Activated CD8-positive, alpha-beta T cell treated with anti-CD3 and anti-CD28 coated beads for 36 hours (primary cell): ENCODE data around the gene TMED8. TPM values are rescaled to one million over a fixed set of nuclear protein-coding genes. Genes with fewer than 3 reads are reported as not detected.

Experiments used
- ATAC-seq: fragments of 200-7000 bp; cut with Tn5 transposase; one replicate; pipeline ENCODE4 v1.10.0; 2021; ENCODE audit warnings: mild to moderate bottlenecking, moderate library complexity
- CTCF ChIA-PET: fragments of 350-600 bp; sonication (Branson Sonifier 250); formaldehyde crosslinking; loops from one replicate; lab custom pipeline; 2021; ENCODE audit warnings: antibody characterized with exemption; lab: Charles Lee
- POLR2A ChIA-PET: fragments of 350-600 bp; sonication (Branson Sonifier 250); formaldehyde crosslinking; loops from one replicate; lab custom pipeline; 2021; ENCODE audit warnings: antibody characterized with exemption; lab: Charles Lee
- DNase-seq: peaks from one replicate; pipeline ENCODE4 v3.0.0-alpha.2; 2020
- H3K27ac Mint-ChIP-seq: one replicate; pipeline ENCODE4 v1.8.0; 2021; ENCODE audit warnings: mild to moderate bottlenecking, mixed read lengths
- H3K27me3 Mint-ChIP-seq: one replicate; pipeline ENCODE4 v1.8.0; 2021; ENCODE audit warnings: mixed read lengths
- H3K36me3 Mint-ChIP-seq: one replicate; pipeline ENCODE4 v1.8.0; 2021; ENCODE audit warnings: low read depth, mixed read lengths
- H3K4me1 Mint-ChIP-seq: one replicate; pipeline ENCODE4 v1.8.0; 2021; ENCODE audit warnings: low read depth, mixed read lengths
- H3K4me3 Mint-ChIP-seq: one replicate; pipeline ENCODE4 v1.8.0; 2021; ENCODE audit warnings: mild to moderate bottlenecking, moderate library complexity, mixed read lengths
- H3K9me3 Mint-ChIP-seq: one replicate; pipeline ENCODE4 v1.8.0; 2021; ENCODE audit warnings: mixed read lengths
- intact Hi-C: fragments of 100-400 bp; cut with micrococcal nuclease; formaldehyde crosslinking; loops from one replicate; pipeline ENCODE4 v1.10.0; 2022
- total RNA-seq, 2 experiments: library from RNA; stranded (reverse); gene quantifications; one replicate each; pipeline ENCODE4 v1.2.3, GENCODE V29; 2021
- TF ChIP-seq, protein P1 (sequence below): fragments of 200-600 bp; IDR thresholded peaks from one replicate; pipeline ENCODE4 v1.8.0; 2022; ENCODE audit warnings: antibody characterized with exemption, mild to moderate bottlenecking

The TMED8 gene
- total RNA-seq, 2 experiments from 2014 or later, result 25.0 to 25.4 TPM

DNA sequence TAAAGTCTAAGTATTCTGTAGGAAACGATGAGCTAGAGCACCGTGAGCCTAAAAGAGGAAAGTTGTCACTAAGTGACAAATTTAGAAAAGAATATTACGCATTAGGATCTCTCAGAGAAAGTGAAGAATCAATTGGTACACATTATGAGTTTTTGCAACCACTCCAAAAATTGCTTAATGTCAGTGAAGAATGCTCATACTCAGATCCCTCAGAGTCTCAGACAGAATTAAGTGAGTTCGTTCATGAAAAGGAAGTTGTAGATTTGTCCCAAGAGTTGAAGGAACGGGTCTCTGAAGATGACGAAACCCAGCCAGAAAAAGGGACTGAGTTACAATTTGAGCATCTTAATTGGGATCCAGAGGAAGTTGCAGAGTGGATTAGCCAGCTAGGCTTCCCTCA, 1.8 kb upstream of the TMED8 start:
- no peak overlapping the region for H3K4me3 Mint-ChIP-seq
- no peak for ATAC-seq
- H3K27me3 Mint-ChIP-seq, result no peaks in the 10 kb centered on the region
- TF ChIP-seq, protein P1, sequence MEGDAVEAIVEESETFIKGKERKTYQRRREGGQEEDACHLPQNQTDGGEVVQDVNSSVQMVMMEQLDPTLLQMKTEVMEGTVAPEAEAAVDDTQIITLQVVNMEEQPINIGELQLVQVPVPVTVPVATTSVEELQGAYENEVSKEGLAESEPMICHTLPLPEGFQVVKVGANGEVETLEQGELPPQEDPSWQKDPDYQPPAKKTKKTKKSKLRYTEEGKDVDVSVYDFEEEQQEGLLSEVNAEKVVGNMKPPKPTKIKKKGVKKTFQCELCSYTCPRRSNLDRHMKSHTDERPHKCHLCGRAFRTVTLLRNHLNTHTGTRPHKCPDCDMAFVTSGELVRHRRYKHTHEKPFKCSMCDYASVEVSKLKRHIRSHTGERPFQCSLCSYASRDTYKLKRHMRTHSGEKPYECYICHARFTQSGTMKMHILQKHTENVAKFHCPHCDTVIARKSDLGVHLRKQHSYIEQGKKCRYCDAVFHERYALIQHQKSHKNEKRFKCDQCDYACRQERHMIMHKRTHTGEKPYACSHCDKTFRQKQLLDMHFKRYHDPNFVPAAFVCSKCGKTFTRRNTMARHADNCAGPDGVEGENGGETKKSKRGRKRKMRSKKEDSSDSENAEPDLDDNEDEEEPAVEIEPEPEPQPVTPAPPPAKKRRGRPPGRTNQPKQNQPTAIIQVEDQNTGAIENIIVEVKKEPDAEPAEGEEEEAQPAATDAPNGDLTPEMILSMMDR, result no peak
- peaks cover 1% of the 10 kb centered on the region for H3K9me3 Mint-ChIP-seq
- ChIA-PET POLR2A (no interaction called here), CTCF (interaction anchor here (0.9 kb wide), 1 partner anchor 27 kb away, joined by 3 read pairs; no protein-coding TSS in a partner anchor)
- H3K27ac Mint-ChIP-seq, result no peak overlapping the region
- peaks cover 17% of the 10 kb centered on the region for H3K36me3 Mint-ChIP-seq
- intact Hi-C loops, result no loop called here
- H3K4me1 Mint-ChIP-seq, result peaks cover 23% of the 10 kb centered on the region
- no peak for DNase-seq

DNA sequence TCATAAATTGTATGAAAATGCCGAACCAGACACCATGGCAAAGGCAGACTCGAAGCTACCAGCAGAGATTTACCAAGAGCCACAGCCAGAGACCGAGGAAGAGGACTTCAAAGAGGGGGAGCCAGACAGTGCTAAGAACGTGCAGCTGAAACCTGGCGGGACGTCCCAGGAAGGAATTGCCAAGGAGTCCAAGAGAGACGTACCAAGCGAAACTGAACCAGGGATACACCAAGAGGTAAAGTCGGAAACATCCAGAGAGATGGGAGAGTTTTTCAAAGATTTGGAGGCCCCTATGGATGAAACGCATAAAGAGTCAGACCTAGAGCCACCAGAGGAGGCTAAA, 579 bp upstream of the TMED8 start:
- Mint-ChIP-seq H3K4me1 (peaks cover 34% of the 10 kb centered on the region), H3K4me3 (no peak overlapping the region), H3K9me3 (peaks cover 1% of the 10 kb centered on the region), H3K36me3 (peaks cover 25% of the 10 kb centered on the region), H3K27ac (no peak overlapping the region), H3K27me3 (no peaks in the 10 kb centered on the region)
- CTCF ChIA-PET, result interaction anchor here (1.1 to 1.7 kb wide), 3 partner anchors 62 to 82 kb away, joined by 3 to 9 read pairs (median 5); no protein-coding TSS in a partner anchor
- intact Hi-C loops, result loop anchor here (1.0 to 2.0 kb wide), 2 partner anchors 57 to 79 kb away; partner anchors contain the start of genes POMT2 and VIPAS39
- POLR2A ChIA-PET, result interaction anchor here (0.7 to 2.5 kb wide), 3 partner anchors 25 to 81 kb away, joined by 3 to 10 read pairs (median 8); partner anchors contain the start of genes AHSA1, GSTZ1 and POMT2
- TF ChIP-seq, protein P1, result no peak
- ATAC-seq (peak; percentile 2), DNase-seq (no peak)

DNA sequence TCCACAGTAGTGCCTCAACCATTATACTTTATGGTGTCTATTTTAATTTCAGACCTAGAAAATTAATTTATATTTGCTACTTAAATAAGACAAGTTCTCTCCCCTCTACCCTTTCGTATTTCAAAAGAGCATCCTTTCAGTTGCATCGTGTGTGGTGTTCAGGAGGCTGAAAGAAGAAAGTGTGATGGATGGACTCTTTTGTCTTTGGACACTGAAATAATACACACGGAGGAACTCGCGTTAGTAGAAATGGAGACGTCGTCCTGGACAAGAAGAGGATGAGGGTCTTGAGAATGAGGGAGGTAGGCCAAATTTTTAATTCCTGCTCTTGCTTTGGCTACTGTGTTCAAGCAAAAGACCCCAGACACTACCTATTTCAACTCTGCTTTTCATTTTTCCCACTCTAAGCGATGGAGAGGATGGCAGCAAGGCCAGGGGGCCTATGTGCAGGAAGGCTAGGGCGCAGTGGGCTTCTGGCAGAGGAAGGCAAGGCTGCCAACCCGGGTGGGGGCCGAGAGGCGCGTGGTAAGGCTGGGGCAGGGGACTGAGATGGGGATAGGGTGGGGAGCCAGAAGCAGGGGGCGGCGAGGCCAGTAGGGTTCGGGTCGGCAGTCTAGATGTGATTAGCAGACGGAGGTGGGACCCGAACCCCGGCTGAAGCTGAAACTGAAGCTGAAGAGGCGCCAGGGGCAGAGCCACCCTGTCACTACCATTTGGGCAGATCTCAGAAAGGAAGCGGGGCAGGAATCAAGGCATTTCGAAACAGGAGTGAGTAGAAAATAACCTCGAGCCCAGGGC, 722 bp downstream of the TMED8 start:
- DNase-seq, result peak; percentile 58
- H3K9me3 Mint-ChIP-seq, result peaks cover 1% of the 10 kb centered on the region
- H3K4me1 Mint-ChIP-seq, result peaks cover 38% of the 10 kb centered on the region
- H3K27ac Mint-ChIP-seq, result peak overlapping the region; percentile 91
- ATAC-seq, result peak; percentile 31
- TF ChIP-seq, protein P1, result no peak
- no peaks in the 10 kb centered on the region for H3K27me3 Mint-ChIP-seq
- H3K36me3 Mint-ChIP-seq, result peaks cover 25% of the 10 kb centered on the region
- POLR2A ChIA-PET, result interaction anchor here (1.0 to 2.5 kb wide), 4 partner anchors 10 to 83 kb away, joined by 3 to 10 read pairs (median 6); partner anchors contain the start of genes AHSA1, GSTZ1 and POMT2
- peak overlapping the region; percentile 91 for H3K4me3 Mint-ChIP-seq
- CTCF ChIA-PET, result interaction anchor here (1.0 to 1.7 kb wide), 3 partner anchors 51 to 83 kb away, joined by 3 to 9 read pairs (median 5); no protein-coding TSS in a partner anchor
- intact Hi-C loops, result loop anchor here (2.0 kb wide), 1 partner anchor 81 kb away; the partner anchor contains the start of gene VIPAS39

DNA sequence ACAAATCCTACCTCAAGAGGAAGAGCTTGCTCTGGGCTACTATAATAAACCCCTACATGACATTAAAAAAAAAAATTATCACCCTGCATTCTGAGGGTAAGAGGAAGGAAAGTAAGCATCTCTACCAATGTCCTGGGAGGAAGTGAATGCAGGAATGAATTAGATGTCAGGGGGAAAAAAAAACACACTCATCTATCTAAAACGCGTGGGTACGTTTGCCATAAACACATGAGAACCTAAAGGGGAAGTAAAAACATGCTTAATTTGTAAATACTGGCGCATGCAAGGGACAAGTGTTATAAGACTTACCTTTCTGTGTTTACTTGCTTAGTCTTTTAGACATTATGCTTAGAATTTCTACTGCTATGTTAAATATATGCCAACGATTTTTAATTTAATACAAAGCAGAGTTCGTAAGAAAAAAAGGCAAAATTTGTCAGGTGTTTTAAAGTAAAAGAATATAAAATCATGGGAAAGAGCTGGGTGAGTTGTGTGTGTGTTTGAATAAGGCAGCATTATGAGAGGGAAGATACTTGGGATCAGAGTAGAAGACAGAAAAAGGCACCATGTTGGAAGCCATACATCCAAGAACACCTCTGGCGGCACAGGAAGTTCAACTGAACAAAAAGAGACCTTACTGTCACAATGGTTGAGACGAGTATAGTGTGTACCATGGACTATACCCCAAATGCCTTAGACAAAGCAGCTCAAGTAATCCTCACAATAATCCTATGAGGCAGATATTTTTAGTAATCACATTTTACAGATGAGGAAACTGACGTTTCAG, 1.5 kb downstream of the TMED8 start:
- Mint-ChIP-seq H3K4me3 (peak overlapping the region; percentile 91), H3K4me1 (peaks cover 38% of the 10 kb centered on the region), H3K9me3 (peaks cover 1% of the 10 kb centered on the region), H3K27ac (peak overlapping the region; percentile 23), H3K36me3 (peaks cover 25% of the 10 kb centered on the region), H3K27me3 (no peaks in the 10 kb centered on the region)
- no peak for DNase-seq
- ChIA-PET CTCF (interaction anchor here (1.2 kb wide), 1 partner anchor 59 kb away, joined by 4 read pairs; no protein-coding TSS in a partner anchor), POLR2A (interaction anchor here (1.0 to 2.5 kb wide), 3 partner anchors 9 to 62 kb away, joined by 3 to 10 read pairs (median 3); partner anchors contain the start of genes GSTZ1 and POMT2)
- intact Hi-C loops, result no loop called here
- TF ChIP-seq, protein P1, result no peak
- no peak for ATAC-seq
